Heart left ventricle (tissue), 13 donors: ENCODE results near the gene HNRNPAB.

Experiments used
- POLR2A ChIP-seq, 2 donors: fragments of 450-650 bp; IDR thresholded peaks; one replicate each; pipeline ENCODE4 v1.6.1; 2017; ENCODE audit warnings: antibody characterized with exemption in 2 of 2, mild to moderate bottlenecking in 2 of 2, moderate library complexity in 2 of 2
- TF ChIP-seq, protein P1 (sequence below), 12 donors: fragments of 200-600 bp; sonication (generic) in 4 of 12; IDR thresholded peaks; one replicate each; pipeline versions ENCODE4 v1.5.0 to v1.8.0; 2018 to 2022; ENCODE audit warnings: antibody characterized with exemption in 12 of 12, mild to moderate bottlenecking in 5 of 12
- donor health status: ischemic (EF 13 %, LVEDD 7.1; RV severe dilation, severe dysfunction).
- donor health status: DM: no; HTN: yes; CAD: no.
- donor health status: DM: no; HTN: no; CAD: no.
- donor health status: ischemic (EF 25% LVEDD 6.9; RV normal size, moderate dysfunction).
- donor health status: ischemic (EF 25% LVEDD 5.7; RV mildly dilated, moderate dysfunction).
- donor health status: ischemic (EF 35%, LVEDD 5.7; RV mildly dilated, moderate dysfunction).
- donor health status: nonischemic (EF 11% LVEDD 7.7; RV severe dilation, severe dysfunction).
- donor health status: DM: yes; HTN: yes; CAD: no.
- donor health status: PGD.
- donor health status: ischemic (EF 29% LVEDD 5.4; RV normal size, mild dysfunction).
- donor health status: nonischemic (EF 23%, LVEDD 6.1; RV moderate dilation, normal function).

DNA sequence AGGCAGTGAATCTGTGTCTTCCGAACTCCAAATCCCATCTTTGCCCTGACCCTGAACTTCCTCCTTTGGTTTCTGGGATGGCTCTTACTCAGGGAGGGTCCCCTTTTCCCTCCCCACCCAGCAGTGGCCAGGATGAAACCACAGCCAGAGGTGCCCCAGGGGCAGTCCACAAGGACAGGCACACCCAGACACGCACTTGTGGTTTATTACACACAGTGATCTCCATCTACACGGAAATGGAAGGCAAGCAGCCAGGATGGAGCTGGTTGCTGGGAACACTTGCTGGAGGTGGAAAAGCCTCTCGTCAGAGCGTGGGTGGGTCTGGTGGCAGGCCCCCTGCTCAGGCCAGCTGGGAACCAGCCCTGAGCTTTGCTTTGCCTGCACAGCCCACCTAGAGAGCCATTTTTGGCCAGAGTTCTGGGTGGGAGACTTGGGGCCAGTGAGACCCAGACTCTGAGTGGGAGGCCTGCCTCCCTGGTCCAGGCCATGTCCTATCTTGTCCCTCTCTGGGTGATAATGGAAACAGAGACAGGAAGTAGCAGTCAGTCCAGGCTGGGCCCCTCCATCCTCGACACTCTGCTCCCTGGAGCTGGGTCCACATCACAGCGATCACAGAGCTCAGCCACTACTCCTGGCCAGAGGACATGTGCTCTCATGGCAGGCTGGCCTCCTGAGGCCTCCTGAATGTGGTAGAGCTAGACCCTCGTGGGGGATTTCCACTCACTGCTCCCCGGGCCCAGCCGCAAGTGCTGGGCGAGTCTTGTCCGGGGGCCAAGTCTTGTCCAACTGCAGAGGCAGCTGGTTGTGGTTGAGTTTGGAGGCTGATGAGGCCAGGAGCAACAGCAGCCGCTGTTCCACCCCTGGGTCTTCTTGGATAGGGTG lies 33.3 kb downstream of the HNRNPAB start:
- TF ChIP-seq, protein P1, sequence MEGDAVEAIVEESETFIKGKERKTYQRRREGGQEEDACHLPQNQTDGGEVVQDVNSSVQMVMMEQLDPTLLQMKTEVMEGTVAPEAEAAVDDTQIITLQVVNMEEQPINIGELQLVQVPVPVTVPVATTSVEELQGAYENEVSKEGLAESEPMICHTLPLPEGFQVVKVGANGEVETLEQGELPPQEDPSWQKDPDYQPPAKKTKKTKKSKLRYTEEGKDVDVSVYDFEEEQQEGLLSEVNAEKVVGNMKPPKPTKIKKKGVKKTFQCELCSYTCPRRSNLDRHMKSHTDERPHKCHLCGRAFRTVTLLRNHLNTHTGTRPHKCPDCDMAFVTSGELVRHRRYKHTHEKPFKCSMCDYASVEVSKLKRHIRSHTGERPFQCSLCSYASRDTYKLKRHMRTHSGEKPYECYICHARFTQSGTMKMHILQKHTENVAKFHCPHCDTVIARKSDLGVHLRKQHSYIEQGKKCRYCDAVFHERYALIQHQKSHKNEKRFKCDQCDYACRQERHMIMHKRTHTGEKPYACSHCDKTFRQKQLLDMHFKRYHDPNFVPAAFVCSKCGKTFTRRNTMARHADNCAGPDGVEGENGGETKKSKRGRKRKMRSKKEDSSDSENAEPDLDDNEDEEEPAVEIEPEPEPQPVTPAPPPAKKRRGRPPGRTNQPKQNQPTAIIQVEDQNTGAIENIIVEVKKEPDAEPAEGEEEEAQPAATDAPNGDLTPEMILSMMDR (IDR thresholded peaks at IDR 0.05): no peak
- TF ChIP-seq POLR2A (IDR thresholded peaks at IDR 0.05): no peak
